ENCODE results near the gene INPP5D.

GRCh38 chr2:233023761-233024410, 36.3 kb upstream of the INPP5D start:
- TF ChIP-seq, protein P1, sequence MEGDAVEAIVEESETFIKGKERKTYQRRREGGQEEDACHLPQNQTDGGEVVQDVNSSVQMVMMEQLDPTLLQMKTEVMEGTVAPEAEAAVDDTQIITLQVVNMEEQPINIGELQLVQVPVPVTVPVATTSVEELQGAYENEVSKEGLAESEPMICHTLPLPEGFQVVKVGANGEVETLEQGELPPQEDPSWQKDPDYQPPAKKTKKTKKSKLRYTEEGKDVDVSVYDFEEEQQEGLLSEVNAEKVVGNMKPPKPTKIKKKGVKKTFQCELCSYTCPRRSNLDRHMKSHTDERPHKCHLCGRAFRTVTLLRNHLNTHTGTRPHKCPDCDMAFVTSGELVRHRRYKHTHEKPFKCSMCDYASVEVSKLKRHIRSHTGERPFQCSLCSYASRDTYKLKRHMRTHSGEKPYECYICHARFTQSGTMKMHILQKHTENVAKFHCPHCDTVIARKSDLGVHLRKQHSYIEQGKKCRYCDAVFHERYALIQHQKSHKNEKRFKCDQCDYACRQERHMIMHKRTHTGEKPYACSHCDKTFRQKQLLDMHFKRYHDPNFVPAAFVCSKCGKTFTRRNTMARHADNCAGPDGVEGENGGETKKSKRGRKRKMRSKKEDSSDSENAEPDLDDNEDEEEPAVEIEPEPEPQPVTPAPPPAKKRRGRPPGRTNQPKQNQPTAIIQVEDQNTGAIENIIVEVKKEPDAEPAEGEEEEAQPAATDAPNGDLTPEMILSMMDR (IDR thresholded peaks at IDR 0.05): no peak
- TF ChIP-seq POLR2AphosphoS5 (IDR thresholded peaks at IDR 0.05): no peak
